Stimulated activated CD4-positive, alpha-beta T cell treated with anti-CD3 and anti-CD28 coated beads, TNF-alpha, amount 100 ng/mL, for 24 hours (primary cell): Measurements from ENCODE around the gene CSTF1.
"Not testable (repeated sequence)": the region's sequence is repeated elsewhere in the genome, so short reads cannot be mapped to it uniquely, and the experiment has no call there.

Experiments used
- DNase-seq, 3 experiments: peaks; one replicate each; pipeline ENCODE4 v3.0.0-alpha.2; 2020; ENCODE audit warnings: low read depth in 3 of 3

Gene CSTF1

GRCh38 chr20:56409521-56409920 is 17.1 kb downstream of the CSTF1 start:
- no peak for DNase-seq

- no peak for DNase-seq
Measured at GRCh38 chr20:56409956-56410355, 17.5 kb downstream of the CSTF1 start.

- not testable (repeated sequence) for DNase-seq
Measured at GRCh38 chr20:56411287-56411686, 18.8 kb downstream of the CSTF1 start.

- DNase-seq: no peak
Measured at GRCh38 chr20:56411759-56412472, 19.5 kb downstream of the CSTF1 start, which contains the start of gene CASS4. TSS of gene CASS4 (plus strand) at chr20:56412260. CDS start at chr20:56412459, 199 bp downstream.

- DNase-seq: no peak
Measured at GRCh38 chr20:56412473-56412790, 20.0 kb downstream of the CSTF1 start.

GRCh38 chr20:56412949-56413348 is 20.5 kb downstream of the CSTF1 start:
- DNase-seq: no peak

GRCh38 chr20:56414842-56415765 is 22.7 kb downstream of the CSTF1 start:
- peak in 2 of 3 experiments; percentile 43 to 64 for DNase-seq

- no peak for DNase-seq
Measured at GRCh38 chr20:56417402-56417801, 25.0 kb downstream of the CSTF1 start.

GRCh38 chr20:56417911-56418310 is 25.5 kb downstream of the CSTF1 start:
- no peak for DNase-seq

- no peak for DNase-seq
Measured at GRCh38 chr20:56418385-56418861, 26.0 kb downstream of the CSTF1 start.

GRCh38 chr20:56420028-56420427 is 27.6 kb downstream of the CSTF1 start:
- no peak for DNase-seq

- no peak for DNase-seq
Measured at GRCh38 chr20:56420940-56421688, 28.7 kb downstream of the CSTF1 start.

- no peak for DNase-seq
Measured at GRCh38 chr20:56422076-56422823, 29.8 kb downstream of the CSTF1 start.

GRCh38 chr20:56422824-56423189 is 30.4 kb downstream of the CSTF1 start:
- no peak for DNase-seq

- no peak for DNase-seq
Measured at GRCh38 chr20:56423211-56423610, 30.8 kb downstream of the CSTF1 start.

- DNase-seq: no peak
Measured at GRCh38 chr20:56423886-56424285, 31.4 kb downstream of the CSTF1 start.

GRCh38 chr20:56424931-56425330 is 32.5 kb downstream of the CSTF1 start:
- DNase-seq: no peak

- no peak for DNase-seq
Measured at GRCh38 chr20:56426026-56426425, 33.6 kb downstream of the CSTF1 start.

- no peak for DNase-seq
Measured at GRCh38 chr20:56426926-56427325, 34.5 kb downstream of the CSTF1 start.

- DNase-seq: no peak
Measured at GRCh38 chr20:56427797-56428196, 35.4 kb downstream of the CSTF1 start.

GRCh38 chr20:56428410-56428809 is 36.0 kb downstream of the CSTF1 start:
- DNase-seq: no peak
